Coronary artery (tissue), 2 donors: ENCODE measurements around the gene DUOXA1.

Experiments
- DNase-seq: peaks from one replicate; pipeline ENCODE4 v3.0.0-alpha.2; 2017; ENCODE audit warnings: low spot score
- H3K27ac ChIP-seq, 2 donors: fragments of 200-600 bp; sonication (generic); one replicate each; pipeline ENCODE4 v1.5.1; 2016 to 2019
- H3K4me3 ChIP-seq: fragments of 200-600 bp; sonication (generic); 2 replicates; pipeline ENCODE4 v1.5.1; 2016; ENCODE audit warnings: mild to moderate bottlenecking, moderate library complexity
- TF ChIP-seq, protein P1 (sequence below): fragments of 200-600 bp; sonication (generic); IDR thresholded peaks from one replicate; pipeline ENCODE4 v1.5.1; 2019; ENCODE audit warnings: antibody characterized with exemption

The DUOXA1 gene

DNA sequence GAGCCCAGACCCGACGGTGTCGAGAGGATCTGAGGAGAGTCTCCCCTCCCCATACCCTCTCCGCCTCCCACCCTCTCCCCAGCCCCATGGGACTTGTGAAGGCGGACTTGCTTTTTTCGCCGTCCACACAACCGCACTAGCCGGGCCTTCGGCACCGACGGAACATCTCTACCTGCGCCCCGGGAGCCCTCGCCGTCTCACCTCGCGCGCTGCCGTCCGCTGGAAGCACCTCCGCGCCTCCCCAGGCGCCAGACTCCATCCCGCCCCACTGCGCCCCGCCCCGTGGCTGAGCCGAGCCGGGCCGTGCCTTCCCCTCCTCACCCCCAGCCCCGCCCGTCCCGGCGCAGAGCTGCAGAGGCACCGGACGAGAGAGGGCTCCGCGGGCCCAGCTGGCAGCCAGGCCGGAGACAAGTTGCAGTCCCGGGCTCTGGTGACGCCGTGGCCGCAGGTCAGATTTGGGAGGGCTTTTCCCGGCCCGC is at the start of gene DUOXA1, which contains the start of gene DUOX1:
DUOXA1 (minus strand) TSS at position 229 of the 479 bp plus-strand sequence. CDS start 6,865 bp downstream, outside the sequence.
DUOX1 (plus strand) TSS at position 344 of the 479 bp plus-strand sequence. CDS start 1,973 bp downstream, outside the sequence.
- TF ChIP-seq, protein P1, sequence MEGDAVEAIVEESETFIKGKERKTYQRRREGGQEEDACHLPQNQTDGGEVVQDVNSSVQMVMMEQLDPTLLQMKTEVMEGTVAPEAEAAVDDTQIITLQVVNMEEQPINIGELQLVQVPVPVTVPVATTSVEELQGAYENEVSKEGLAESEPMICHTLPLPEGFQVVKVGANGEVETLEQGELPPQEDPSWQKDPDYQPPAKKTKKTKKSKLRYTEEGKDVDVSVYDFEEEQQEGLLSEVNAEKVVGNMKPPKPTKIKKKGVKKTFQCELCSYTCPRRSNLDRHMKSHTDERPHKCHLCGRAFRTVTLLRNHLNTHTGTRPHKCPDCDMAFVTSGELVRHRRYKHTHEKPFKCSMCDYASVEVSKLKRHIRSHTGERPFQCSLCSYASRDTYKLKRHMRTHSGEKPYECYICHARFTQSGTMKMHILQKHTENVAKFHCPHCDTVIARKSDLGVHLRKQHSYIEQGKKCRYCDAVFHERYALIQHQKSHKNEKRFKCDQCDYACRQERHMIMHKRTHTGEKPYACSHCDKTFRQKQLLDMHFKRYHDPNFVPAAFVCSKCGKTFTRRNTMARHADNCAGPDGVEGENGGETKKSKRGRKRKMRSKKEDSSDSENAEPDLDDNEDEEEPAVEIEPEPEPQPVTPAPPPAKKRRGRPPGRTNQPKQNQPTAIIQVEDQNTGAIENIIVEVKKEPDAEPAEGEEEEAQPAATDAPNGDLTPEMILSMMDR: no peak
- Histone ChIP-seq H3K4me3 (peak within 1 kb of the TSS; percentile 63), H3K27ac (no peak within 1 kb of the TSS)
- DNase-seq: no peak

DNA sequence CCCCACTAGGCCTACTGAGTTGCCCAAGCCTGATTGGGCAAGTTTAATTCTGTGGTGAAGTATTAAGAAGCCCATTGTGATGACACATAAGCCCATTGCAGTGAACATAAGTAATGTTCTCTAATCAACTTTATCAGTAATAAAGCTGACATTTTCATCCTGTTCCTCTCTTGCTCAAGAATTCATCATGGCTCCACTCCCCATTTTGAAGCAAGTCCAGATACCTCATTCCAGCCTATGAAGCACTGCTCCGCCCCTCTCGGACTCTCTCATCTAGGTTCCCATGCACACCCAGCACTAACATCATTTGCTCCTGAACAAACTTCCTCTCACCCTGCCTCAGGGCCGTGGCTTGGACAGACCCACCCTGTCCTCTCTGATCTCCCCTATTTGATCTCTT is 47.6 kb upstream of the DUOXA1 start:
- TF ChIP-seq, protein P1: no peak
- Histone ChIP-seq H3K27ac (no peak overlapping the region), H3K4me3 (no peak overlapping the region)
- no peak for DNase-seq

GRCh38 chr15:45174577-45174976 is 44.9 kb upstream of the DUOXA1 start:
- no peak for DNase-seq
- Histone ChIP-seq H3K4me3 (no peak overlapping the region), H3K27ac (no peak overlapping the region)
- TF ChIP-seq, protein P1: no peak

DNA sequence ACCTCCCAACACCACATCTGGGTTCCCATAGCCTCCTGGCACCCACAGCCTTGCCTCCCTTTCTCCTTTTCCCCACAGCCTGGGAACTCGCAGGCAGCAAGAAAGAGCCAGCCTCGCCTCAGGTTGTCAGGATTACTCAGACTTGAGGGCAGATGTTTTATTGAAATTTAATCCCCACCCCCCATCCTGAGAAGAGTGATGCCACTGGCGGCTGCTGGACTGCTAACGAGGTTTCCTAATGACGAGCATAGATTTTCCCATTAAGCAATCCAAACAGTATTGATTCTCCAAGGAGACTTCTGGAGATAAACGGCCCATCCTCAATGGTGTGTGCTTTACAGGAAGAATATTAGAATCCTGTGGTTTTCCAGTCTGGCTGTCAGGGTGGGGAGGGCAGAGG is 44.4 kb upstream of the DUOXA1 start:
- DNase-seq: no peak
- no peak overlapping the region for H3K27ac ChIP-seq
- TF ChIP-seq, protein P1: no peak
- no peak overlapping the region for H3K4me3 ChIP-seq

GRCh38 chr15:45171912-45172311 is 42.2 kb upstream of the DUOXA1 start:
- TF ChIP-seq, protein P1: no peak
- no peak overlapping the region for H3K4me3 ChIP-seq
- no peak overlapping the region for H3K27ac ChIP-seq
- DNase-seq: no peak

GRCh38 chr15:45169608-45170480 is 40.2 kb upstream of the DUOXA1 start:
- DNase-seq: no peak
- peak overlapping the region in 1 of 2 donors; percentile 13 for H3K27ac ChIP-seq
- TF ChIP-seq, protein P1: no peak
- no peak overlapping the region for H3K4me3 ChIP-seq
